GM19463 (cell line): ENCODE data around the gene SNX32.
A peak's percentile ranks its signal among the peaks of the same experiment; 100 is the strongest.

Experiments used
- ATAC-seq: cut with Tn5 transposase; IDR thresholded peaks from one replicate; pipeline ENCODE4 v1.9.1; 2021; ENCODE audit warnings: mild to moderate bottlenecking, moderate library complexity; ENCODE audit not compliant: unreplicated experiment

The SNX32 gene

DNA sequence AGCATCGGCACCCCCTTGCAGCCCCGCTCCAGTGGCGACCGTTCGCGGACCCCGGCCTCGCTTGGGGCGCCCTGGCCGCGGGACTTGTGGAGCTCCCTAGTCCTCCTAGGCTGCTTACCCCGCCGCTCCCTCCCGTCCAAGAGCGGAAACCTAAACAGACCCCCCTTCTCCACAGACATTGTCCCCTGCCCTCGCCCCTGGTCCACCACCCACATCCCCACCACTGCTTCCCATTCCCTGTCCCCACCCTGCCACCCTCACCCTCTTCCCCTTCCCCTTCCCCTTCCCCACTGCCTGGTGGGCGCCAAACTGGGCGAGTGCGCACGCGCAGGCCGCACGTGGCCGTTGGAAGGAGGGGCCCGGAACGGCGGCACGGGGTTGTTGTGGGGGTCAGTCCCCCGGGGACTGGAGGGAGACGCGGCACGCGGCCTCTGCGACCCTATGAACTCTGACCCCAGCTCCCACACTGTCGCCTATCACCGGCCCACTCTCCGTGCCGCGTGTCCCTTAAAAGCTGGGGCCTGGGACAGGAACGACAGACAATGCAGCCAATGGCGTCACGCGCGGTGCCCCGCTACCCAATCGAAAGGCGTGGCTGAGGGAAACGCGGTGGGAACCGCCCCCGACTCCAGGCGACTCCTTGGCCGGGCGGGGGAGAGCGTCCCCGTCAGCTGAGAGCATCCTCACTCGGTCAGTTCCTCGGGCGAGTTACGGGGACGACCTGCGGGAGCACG lies at the start of gene SNX32:
SNX32 (plus strand) TSS at position 667 of the 734 bp plus-strand sequence. CDS start 103 bp downstream, outside the sequence.
- ATAC-seq, result peak; percentile 99

DNA sequence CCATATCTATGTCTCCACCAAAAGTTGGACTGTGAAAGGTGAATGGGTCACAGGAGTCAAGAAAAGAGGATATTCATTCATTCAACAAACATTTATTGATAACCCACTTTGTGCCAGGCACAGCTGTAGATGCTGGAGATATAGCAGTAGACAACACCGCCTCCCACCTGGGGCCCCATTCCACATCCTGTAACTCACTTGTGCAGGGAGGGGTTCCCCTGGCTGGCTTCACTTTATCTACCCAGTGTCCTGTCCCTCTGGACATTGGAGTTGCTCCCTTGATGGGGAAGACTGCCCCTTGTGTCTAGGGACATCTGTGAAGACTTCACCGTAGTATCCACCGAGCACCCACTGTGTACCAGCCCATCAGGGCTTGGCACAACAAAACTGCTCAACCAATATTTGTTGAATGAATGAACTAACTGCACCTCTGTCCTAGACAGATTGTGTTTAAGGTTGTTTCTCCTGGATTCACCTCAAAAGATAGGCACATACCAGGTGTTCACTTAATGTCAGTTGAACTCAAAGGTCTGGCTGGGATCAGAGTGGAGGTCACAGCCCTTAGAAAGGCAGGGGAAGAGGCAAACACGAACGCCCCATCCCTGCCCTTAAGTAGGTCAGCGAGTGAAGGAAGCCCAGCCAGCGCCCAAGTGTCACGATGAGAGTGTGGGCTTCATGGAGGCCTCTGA lies 48.3 kb upstream of the SNX32 start:
- no peak for ATAC-seq

DNA sequence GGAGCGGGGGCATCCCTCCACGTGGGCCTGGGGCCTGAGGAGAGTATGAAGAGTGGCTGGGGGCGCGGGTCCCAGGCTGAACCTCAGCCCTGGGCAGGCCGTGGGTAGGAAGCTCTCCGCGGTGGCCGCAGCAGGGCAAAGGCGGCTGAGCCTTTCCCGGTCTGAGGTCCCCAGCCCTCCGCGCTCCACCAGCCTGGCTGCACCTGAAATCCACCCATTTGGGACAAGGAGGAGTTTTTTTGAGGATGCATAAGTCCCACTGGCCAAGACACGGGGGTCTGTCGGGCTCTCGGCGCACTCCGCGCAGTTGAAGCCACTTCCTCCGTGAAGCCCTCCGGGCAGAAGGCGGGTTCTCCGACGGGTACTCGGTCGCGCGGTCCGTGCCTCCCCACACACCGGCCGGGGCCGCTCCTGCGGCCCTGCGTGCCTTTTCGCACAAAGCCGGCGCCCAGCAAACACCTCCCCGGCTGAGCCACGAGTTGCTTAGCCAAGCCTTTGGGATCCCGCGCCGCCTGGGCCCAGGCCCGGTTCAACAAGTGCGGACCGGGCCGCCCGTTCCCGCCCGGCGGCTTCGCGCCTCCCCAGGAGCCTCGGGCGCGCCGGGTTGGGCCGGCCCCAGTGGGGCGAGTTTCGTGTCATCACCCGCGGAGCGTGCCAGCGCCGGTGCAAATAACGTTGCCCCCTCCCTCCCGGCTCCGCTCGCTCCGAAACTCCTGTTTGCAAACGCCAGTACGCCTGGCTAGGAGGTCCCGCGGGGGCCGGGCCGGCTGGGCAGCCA lies 47.6 kb upstream of the SNX32 start:
- no peak for ATAC-seq

DNA sequence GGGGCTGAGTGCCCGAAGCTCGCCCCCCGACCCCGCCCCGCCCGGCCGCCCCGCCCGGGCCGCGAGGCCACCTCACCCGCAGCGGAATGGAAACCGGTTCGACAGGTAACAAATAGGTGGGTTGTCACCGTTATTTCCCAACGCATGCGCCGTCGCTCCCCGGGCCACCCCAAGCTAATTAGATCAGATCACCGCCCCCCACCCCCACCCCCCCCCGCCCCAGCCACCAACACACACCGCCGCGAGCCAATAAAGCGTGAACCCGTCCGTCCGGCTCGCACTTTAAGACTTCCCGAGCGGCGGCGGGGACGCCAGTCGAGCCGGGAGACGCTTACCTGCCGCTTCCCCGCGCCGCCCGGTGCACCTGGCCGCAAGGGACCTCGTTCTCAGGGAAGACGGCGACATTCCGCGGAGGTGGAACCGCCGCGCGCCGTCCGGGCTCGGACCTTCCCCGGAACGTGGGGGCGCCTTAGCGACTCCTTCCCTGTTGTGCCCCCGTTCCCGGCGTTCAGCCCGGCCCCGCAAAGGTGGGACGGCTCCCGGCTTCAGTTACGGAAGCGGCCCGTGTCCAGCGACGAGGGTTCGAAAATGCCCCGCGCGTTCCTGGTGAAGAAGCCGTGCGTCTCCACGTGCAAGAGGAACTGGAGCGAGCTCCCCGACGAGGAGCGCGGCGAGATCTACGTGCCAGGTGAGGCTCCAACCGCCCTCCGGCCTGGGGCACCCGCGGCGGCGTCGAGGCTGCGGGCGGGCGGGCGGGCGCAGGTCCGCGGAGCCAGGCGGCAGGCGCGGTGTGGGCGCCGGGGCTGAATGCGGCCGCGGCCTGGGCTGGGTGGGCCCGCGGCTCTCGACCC lies 46.8 kb upstream of the SNX32 start, which contains the start of gene OVOL1:
OVOL1 (plus strand) TSS at position 278 of the 851 bp plus-strand sequence; CDS start at position 589, 311 bp downstream.
- no peak for ATAC-seq

DNA sequence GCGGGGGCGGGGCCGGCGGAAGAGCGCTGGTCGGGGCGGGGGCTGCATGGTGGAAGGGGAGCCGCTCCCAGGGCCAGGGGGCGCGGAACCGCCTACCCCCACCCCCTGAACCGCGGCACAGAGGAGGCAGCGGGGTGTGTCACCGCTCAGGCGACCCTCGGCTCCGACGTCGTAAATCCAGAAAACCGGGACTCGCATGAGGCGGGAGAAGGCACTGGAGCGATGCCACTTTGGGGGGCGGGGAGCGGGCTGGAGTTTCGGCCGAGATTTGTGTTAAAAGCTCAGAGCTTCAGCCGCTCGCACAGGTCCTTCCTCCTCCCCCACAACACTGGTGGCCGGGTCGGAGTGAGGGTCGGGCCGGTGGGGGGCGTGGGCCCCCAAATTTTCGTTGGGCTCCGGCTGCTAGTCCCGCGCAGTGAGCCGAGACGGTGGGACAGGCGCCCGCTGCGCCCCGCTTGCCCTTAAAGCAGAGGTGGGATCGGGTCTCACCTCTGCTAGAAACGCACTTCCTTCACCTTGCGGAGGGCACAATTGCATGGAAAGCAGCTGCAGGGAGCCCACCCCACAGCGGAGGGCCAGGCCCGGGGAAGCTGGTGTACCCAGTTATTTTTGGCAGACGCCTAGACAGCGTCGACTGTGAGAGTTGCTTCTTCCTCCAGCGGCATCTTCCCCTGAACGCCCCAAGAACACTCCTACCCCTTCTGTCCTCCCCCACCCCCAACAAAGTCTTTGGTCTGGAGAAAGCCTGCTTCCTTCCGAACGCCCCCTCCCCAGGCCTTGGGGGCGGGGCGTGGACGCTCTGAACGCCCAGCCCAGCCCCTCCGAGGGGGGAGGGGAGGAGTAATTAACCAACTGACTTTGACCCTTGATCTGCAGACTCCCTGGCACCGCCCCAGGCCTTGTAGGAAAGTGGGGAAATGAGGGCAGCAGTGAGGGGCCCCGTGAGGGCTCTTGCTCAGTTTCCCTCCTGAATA lies 45.8 kb upstream of the SNX32 start:
- ATAC-seq, result no peak

DNA sequence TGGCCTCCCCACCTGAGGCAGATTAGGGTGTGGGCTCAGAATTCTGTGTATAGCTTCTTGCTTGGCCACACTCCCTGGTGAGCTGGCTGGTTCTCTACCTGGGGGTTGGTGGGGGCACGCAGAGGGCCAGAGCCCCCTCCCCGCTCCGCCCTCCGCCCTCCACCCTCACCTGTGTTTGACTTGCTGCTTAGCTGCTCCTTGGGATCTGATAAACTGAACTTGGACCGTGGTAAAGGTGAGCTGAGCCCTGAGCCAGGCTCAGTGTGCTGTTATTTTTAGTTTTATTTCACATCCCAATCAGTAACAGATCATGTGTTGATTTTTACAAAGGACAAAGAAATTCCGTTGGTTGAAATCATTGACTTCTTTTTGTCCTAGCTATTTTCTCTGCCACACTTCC lies 44.9 kb upstream of the SNX32 start:
- no peak for ATAC-seq

DNA sequence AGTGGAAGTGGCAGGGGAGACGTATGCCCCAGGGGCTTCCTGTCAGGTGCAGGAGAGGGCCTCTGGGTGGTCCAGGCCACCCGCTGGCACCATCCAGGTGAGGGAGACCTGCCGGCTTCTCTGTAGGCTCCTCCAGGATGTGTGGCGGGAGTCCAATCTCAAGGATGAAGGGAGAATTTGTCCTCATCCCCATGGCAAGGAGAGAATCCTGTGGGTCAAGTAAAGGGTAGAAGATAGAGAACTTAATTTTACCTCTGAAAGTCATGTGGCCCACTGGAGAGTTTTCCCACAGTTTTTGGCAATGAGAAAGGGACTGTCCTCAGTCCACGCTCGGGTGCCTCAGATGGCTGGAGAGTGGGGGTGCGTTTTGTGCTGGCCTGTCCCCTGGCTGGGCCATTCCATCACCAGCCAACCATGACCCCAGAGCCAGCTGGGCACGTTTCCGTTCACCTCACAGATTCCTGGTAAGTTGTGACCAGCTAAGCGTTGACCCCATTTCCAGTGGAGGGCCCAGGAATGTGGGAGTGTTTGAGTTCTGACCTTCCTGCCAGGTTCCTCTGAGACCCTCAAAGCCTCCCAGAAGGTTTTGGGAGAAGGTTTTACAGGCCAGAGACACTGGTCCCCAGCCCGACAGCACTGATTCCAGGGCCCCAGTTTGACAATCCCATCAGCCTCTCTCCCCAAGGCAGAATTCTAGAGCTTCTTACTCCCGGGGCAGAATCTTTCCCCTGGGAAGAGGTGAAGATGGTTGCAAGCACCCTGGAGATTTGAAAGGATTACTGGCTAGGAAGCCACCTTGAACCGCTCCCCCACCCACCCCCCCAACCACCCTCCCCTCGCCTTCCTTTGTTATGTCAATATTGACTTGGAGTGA lies 44.3 kb upstream of the SNX32 start:
- no peak for ATAC-seq

DNA sequence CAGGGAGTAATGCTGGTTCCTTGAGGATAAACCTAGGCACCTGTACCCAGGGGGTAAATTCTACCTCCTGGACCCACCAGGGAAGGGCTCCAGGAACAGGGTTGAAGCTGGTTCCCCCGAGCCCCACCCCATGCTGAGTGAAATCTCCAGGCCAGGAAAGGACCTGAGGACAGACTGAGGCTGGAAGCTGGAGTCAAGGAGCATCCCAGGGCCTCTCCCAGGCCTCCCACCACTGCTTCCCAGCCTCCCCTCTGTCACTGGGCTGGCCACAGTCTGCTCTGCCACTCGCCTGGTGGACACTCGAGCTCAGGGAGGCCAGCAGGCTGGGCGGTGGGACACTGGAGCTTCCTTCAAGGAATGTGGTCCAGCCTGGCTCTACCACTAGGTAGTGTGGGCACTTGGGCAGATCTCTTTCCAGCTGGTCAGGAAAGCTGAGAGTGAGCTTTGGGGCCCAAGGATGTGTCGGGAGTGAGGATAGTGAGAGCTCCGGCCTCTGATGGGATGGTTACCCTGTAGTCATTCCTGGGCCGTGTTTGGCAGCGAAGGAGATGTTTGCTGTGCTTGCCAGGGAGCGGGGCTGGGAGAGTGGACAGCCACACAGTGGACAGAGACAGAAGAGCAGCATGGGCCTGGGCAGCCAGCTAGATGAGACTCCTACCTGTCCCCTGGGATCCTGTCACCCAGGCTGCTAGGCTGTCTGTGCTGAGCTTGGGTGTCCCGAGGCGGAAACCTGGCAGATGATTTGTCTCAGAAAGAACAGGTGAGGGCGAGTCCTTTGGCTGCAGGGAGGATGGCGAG lies 43.5 kb upstream of the SNX32 start:
- no peak for ATAC-seq

DNA sequence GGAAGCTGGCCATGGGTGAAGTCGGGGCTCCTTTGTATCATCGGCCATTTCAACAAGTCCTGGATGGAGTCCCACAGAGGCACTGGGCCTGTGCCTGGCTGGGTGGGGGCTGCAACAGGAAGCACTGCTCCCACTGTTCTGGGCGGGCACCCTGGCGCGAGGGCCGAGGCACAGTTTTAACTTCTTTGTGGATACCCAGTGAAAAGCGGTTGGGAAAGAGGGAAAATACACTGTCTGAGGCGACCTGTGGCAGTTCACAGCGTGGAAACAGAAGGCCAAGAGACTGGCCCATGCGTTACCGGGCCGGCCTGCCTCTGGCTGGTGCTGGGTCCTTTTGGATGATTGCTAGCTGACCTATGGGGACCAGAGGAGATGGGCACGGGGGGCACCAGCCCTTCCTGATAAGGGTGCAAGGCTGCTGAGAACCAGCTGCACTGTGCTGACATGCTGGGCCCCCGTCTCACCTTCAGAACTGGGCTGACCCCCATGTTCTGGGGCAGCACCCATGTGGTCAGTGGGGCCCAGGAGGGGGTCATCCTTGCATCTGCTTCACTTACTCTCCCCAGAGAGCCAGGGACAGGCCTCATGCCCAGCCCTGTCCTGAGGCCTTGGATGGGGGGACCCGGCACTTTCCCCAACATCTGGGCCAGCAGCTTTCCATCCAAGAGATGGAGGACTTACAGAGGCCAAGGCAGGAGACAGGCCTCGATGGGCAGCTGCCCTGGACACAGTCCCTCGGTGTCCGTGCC lies 42.7 kb upstream of the SNX32 start:
- no peak for ATAC-seq

DNA sequence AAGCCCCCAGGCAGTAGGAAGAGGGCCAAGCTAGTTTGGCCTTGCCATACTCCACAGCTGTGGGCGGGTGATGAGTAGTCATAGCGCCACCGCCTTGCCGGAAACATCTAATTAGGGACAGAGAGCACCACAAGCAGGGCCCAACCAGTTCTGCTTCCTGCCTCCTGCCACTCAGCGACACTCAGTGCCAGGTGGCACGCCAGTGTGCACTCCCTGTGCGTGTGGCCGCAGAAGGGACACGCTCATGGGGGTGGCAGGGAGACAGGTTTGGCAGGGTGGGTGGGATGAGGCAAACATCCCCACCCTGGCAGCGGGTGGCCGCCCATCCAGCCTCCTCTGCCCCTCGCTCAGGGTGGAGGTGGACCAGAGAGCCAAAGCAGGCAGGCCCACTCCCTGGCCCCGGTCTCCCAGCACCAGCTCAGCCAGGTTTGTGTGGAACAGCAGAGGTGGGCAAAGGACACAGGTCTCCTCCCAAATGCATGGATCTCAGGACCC lies 42.0 kb upstream of the SNX32 start:
- peak; percentile 97 for ATAC-seq

DNA sequence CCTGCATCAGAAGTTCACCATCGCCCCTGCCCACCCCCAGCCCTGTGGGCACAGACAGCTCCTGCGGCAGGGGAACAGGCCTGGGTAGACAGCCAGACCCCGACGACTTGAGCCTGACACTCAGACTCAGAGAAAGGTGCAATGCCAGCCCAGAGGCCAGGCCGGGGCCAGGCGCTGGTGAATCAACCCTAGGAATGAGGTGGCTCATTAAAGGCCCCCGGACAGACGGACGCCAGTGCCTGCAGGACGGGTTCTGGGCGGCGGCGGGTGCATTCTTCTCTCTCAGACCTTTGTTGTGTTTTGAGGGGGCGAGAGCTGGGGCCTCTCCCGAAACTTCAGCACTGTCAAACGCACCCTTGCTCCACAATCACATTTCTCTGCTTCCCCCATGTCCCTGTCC lies 41.3 kb upstream of the SNX32 start:
- no peak for ATAC-seq

DNA sequence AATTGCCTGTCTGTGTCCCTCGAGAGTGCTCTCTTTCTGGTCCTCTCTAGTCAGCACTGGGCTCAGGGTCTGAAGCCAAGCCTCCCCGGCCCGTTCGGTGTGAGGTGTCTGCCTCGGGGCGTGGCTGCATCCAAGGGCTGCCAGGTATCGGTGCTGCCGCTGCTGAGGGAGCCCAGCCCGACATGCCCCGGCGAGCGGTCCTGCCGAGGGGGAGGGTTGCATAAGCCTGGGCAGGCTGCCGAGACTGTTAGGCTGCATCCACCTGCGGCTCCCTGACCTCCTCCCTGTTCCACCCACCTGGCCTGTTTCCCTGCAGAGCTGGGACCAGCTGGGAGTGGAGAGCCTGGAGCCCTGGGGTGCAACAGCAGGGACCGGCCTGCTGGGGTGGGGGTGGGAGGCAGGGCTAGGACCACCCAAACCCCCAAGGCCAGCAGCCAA lies 40.6 kb upstream of the SNX32 start:
- no peak for ATAC-seq

DNA sequence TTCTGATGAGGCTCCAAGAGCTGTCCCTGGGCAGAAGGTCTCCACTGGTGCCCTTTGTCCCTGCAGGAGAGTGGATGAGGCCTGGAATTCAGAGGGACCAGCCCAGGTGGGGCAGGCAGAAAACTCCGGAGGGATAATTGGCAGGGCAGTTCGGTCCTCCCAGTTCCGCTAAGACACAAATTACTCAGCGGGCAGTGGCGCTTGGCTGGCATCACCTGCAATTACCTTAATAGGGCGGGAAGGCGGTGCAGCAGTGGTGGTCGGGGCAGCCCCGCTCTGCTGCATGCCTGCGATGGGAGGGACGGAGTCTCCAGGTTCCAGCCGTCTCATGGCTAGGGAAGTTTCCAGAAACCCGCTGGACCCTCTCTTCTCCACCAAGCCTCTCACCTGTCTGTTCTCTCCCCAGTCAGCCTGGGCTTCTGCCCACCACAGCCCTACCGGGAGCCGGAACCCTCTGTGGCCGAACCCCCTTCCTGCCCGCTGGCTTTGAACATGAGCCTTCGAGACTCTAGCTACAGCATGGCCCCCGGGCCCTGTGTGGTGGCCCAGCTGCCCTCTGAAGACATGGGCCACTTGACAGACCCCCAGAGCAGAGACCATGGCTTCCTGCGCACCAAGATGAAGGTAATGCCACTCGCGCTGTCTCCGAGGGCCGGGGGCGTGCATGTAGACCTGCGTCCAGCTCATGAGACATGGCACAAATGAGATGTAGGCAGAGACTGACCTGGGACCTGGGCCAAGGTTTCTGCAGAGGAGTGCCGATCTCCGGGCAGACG lies 40.0 kb upstream of the SNX32 start:
- ATAC-seq, result no peak

DNA sequence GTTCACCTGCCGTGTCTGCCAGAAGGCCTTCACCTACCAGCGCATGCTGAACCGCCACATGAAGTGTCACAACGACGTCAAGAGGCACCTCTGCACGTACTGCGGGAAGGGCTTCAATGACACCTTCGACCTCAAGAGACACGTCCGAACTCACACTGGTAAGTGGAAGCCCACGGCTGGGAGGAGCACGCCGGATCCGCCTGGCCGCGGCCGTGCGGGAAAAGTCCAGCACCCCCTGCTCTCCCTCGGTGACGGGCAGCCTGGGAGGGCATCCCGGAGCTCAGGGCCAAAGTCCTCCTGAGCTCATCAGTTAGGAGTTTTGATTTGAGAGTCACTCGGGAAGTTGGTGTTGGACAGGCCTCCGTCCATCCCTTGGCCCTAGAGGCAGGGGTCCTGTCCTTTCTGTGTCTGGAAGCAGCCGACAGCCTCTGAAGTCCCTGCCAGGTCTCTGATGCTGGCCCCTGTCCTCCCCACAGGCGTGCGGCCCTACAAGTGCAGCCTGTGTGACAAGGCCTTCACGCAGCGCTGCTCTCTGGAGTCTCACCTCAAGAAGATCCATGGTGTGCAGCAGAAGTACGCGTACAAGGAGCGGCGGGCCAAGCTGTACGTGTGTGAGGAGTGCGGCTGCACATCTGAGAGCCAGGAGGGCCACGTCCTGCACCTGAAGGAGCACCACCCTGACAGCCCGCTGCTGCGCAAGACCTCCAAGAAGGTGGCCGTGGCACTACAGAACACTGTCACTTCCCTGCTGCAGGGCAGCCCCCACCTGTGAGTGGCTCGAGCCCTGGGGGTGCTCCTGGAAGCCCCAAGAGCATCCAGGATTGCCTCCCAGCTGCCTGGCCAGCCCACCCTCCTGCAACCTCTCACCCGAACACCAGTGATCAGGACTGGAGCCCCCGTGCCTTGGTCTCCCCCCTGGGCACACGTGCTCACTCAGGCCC lies 38.9 kb upstream of the SNX32 start:
- no peak for ATAC-seq
